ENCODE data around the gene TEX264.

DNA sequence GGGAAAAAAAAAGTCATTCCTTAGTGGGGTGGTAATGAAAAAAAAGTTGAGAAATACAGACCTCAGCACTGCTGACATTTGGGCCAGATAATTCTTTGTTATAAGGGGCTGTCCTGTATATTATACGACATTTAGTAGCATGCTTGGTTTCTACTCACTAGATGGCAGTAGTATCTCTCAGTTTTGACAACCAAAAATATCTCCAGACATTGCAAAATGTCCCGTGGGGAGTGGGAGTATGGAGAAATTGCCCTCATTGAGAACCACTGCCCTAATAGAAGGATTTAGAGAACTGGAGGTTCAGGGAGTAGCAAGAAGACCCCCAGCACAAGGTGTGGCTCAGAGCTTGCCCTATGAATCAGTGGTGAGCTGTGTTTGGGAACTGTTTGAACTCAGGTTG, 28.6 kb upstream of the TEX264 start:
- no peak for TF ChIP-seq EZH2 (IDR thresholded peaks at IDR 0.05; ENCODE audit: borderline replicate concordance)
- TF ChIP-seq CTCF (IDR thresholded peaks at IDR 0.05; ENCODE audit: poor library complexity), result peak; percentile 37
